Subcutaneous preadipocyte (primary cell): ENCODE results near the gene NCAM2. TPM values are rescaled to one million over a fixed set of nuclear protein-coding genes. Genes with fewer than 3 reads are reported as not detected.

ENCODE experiments used
- total RNA-seq: library from RNA; depleted of rRNA; stranded (reverse); fragments of >200 nt; gene quantifications from 2 replicates; pipeline ENCODE4 v1.2.3, GENCODE V29; 2012

The NCAM2 gene
- 0.39 and 1.1 TPM in 2 replicates for total RNA-seq

GRCh38 chr21:20997636-20998455 lies at the start of gene NCAM2:
Gene NCAM2, plus strand, starts transcription at chr21:20998409.

